H9 (cell line): ENCODE measurements around the gene ASIC3. TPM values are rescaled to one million over a fixed set of nuclear protein-coding genes. Genes with fewer than 3 reads are reported as not detected.

Experiments used
- DNase-seq: peaks from one replicate; pipeline ENCODE4 v3.0.0-alpha.2; 2017
- H2AFZ ChIP-seq: one replicate; pipeline ENCODE4 v1.6.1; 2013; ENCODE audit warnings: mild to moderate bottlenecking, low read length, control low read depth, moderate library complexity
- H2AK5ac ChIP-seq: 2 replicates; pipeline ENCODE4 v1.6.1; 2013; ENCODE audit warnings: low read length, control low read depth, mixed read lengths; ENCODE audit not compliant: insufficient read length
- H2BK120ac ChIP-seq: one replicate; pipeline ENCODE4 v1.6.1; 2013; ENCODE audit warnings: low read depth, mild to moderate bottlenecking, low read length, control low read depth, inconsistent platforms; ENCODE audit not compliant: poor library complexity, severe bottlenecking
- H2BK12ac ChIP-seq: 2 replicates; pipeline ENCODE4 v1.6.1; 2013; ENCODE audit warnings: low read length, control low read depth, mixed read lengths, low read depth; ENCODE audit not compliant: insufficient read length
- H2BK15ac ChIP-seq: 2 replicates; pipeline ENCODE4 v1.6.1; 2013; ENCODE audit warnings: low read depth, low read length, control low read depth
- H2BK20ac ChIP-seq: one replicate; pipeline ENCODE4 v1.6.1; 2013; ENCODE audit warnings: low read depth, mild to moderate bottlenecking, low read length, control low read depth, inconsistent platforms; ENCODE audit not compliant: poor library complexity, severe bottlenecking
- H2BK5ac ChIP-seq: 2 replicates; pipeline ENCODE4 v1.6.1; 2013; ENCODE audit warnings: low read length, control low read depth, mixed read lengths; ENCODE audit not compliant: insufficient read length
- H3K14ac ChIP-seq: 2 replicates; pipeline ENCODE4 v1.6.1; 2013; ENCODE audit warnings: low read length, control low read depth; ENCODE audit not compliant: insufficient read depth
- H3K18ac ChIP-seq: 2 replicates; pipeline ENCODE4 v1.6.1; 2013; ENCODE audit warnings: low read depth, mild to moderate bottlenecking, mixed read lengths, low read length, control low read depth; ENCODE audit not compliant: insufficient read length
- H3K23ac ChIP-seq: 2 replicates; pipeline ENCODE4 v1.6.1; 2013; ENCODE audit warnings: low read length, control low read depth, mixed read lengths, low read depth; ENCODE audit not compliant: insufficient read length
- H3K23me2 ChIP-seq: 2 replicates; pipeline ENCODE4 v1.6.1; 2013; ENCODE audit warnings: low read depth, mild to moderate bottlenecking, mixed read lengths, low read length, control low read depth; ENCODE audit not compliant: insufficient read length, poor library complexity, severe bottlenecking
- H3K27ac ChIP-seq: 2 replicates; pipeline ENCODE4 v1.5.1; 2013; ENCODE audit warnings: low read length, control low read depth, mixed read lengths, low read depth; ENCODE audit not compliant: insufficient read length
- H3K27me3 ChIP-seq: 2 replicates; pipeline ENCODE4 v1.6.1; 2013; ENCODE audit warnings: low read length, control low read depth, inconsistent platforms; ENCODE audit not compliant: insufficient read depth
- H3K4ac ChIP-seq: 2 replicates; pipeline ENCODE4 v1.6.1; 2013; ENCODE audit warnings: low read depth, mild to moderate bottlenecking, control low read depth, inconsistent platforms, low read length, moderate library complexity
- H3K4me1 ChIP-seq: 2 replicates; pipeline ENCODE4 v1.6.1; 2013; ENCODE audit warnings: low read length, control low read depth, inconsistent platforms; ENCODE audit not compliant: insufficient read depth
- H3K4me2 ChIP-seq: 2 replicates; pipeline ENCODE4 v1.6.1; 2013; ENCODE audit warnings: low read length, control low read depth, mixed read lengths; ENCODE audit not compliant: insufficient read length, insufficient read depth
- H3K56ac ChIP-seq: 2 replicates; pipeline ENCODE4 v1.6.1; 2013; ENCODE audit warnings: low read depth, mild to moderate bottlenecking, mixed read lengths, low read length, control low read depth; ENCODE audit not compliant: insufficient read length
- H3K79me1 ChIP-seq: 2 replicates; pipeline ENCODE4 v1.6.1; 2013; ENCODE audit warnings: low read depth, mild to moderate bottlenecking, moderate library complexity, low read length, control low read depth, inconsistent platforms; ENCODE audit not compliant: insufficient read depth, poor library complexity, severe bottlenecking
- H3K79me2 ChIP-seq: 2 replicates; pipeline ENCODE4 v1.6.1; 2013; ENCODE audit warnings: low read length, control low read depth, inconsistent platforms; ENCODE audit not compliant: insufficient read depth
- H3K9ac ChIP-seq: 2 replicates; pipeline ENCODE4 v1.6.1; 2013; ENCODE audit warnings: low read length, control low read depth, mixed read lengths; ENCODE audit not compliant: insufficient read length; ENCODE audit errors: extremely low read depth
- H3K9me3 ChIP-seq: one replicate; pipeline ENCODE4 v1.6.1; 2013; ENCODE audit warnings: low read depth, low read length, inconsistent platforms; ENCODE audit not compliant: control insufficient read depth
- H3T11ph ChIP-seq: one replicate; pipeline ENCODE4 v1.6.1; 2013; ENCODE audit warnings: mild to moderate bottlenecking, low read length, control low read depth, inconsistent platforms
- H4K20me1 ChIP-seq: one replicate; pipeline ENCODE4 v1.6.1; 2013; ENCODE audit not compliant: control insufficient read depth, insufficient read length, insufficient read depth
- H4K5ac ChIP-seq: 2 replicates; pipeline ENCODE4 v1.6.1; 2013; ENCODE audit warnings: low read depth, mild to moderate bottlenecking, mixed read lengths, low read length, control low read depth; ENCODE audit not compliant: insufficient read length
- H4K8ac ChIP-seq: replicated peaks from 2 replicates; pipeline ENCODE4 v1.6.1; 2013; ENCODE audit warnings: low read length, control low read depth, mixed read lengths, low read depth; ENCODE audit not compliant: insufficient read length
- H4K91ac ChIP-seq: 2 replicates; pipeline ENCODE4 v1.6.1; 2013; ENCODE audit warnings: low read depth, mild to moderate bottlenecking, moderate library complexity, mixed read lengths, low read length, control low read depth; ENCODE audit not compliant: insufficient read length
- H3K27ac Mint-ChIP-seq, 3 experiments: 2 replicates in 2 of 3; 3 replicates in 1 of 3; pipeline ENCODE4 v1.8.0; 2020 to 2021; ENCODE audit warnings: mixed read lengths in 3 of 3, mild to moderate bottlenecking in 1 of 3, moderate library complexity in 1 of 3
- H3K27me3 Mint-ChIP-seq: 2 replicates; pipeline ENCODE4 v1.8.0; 2021; ENCODE audit warnings: low read depth, mild to moderate bottlenecking, moderate library complexity, mixed read lengths
- H3K36me3 Mint-ChIP-seq, 3 experiments: 2 replicates in 2 of 3; 3 replicates in 1 of 3; pipeline ENCODE4 v1.8.0; 2020 to 2021; ENCODE audit warnings: low read depth in 3 of 3, mixed read lengths in 3 of 3; ENCODE audit not compliant: insufficient read depth in 1 of 3
- H3K4me1 Mint-ChIP-seq, 2 experiments: 2 replicates each; pipeline ENCODE4 v1.8.0; 2020; ENCODE audit warnings: mixed read lengths in 2 of 2
- H3K4me3 Mint-ChIP-seq, 2 experiments: 2 replicates in 1 of 2; 3 replicates in 1 of 2; pipeline ENCODE4 v1.8.0; 2020 to 2021; ENCODE audit warnings: mild to moderate bottlenecking in 2 of 2, mixed read lengths in 2 of 2, moderate library complexity in 1 of 2
- H3K9me3 Mint-ChIP-seq, 2 experiments: 2 replicates in 1 of 2; 3 replicates in 1 of 2; pipeline ENCODE4 v1.8.0; 2020; ENCODE audit warnings: mild to moderate bottlenecking in 2 of 2, mixed read lengths in 2 of 2, moderate library complexity in 1 of 2
- CTCF ChIP-seq: fragments of 200-600 bp; sonication (generic); conservative IDR thresholded peaks from 3 replicates; pipeline ENCODE4 v1.8.0; 2021; ENCODE audit warnings: antibody characterized with exemption, mild to moderate bottlenecking
- WGBS: extraction: QIAGEN DNeasy Blood & Tissue Kit; methylation state at CpG from one replicate; pipeline ENCODE4 v1.1.7; 2013; ENCODE audit warnings: missing lambda C conversion rate, low lambda C conversion rate, mixed read lengths; ENCODE audit not compliant: insufficient read length; ENCODE audit errors: extremely low coverage; 5-methylcytosine and 5-hydroxymethylcytosine counted together
- total RNA-seq: library from RNA; stranded (reverse); gene quantifications from 2 replicates; pipeline ENCODE4 v1.2.1, GENCODE V29; 2021

The ASIC3 gene
- total RNA-seq, 1 experiment from 2014 or later, result 1.7 TPM

GRCh38 chr7:151005566-151005965 is 42.8 kb upstream of the ASIC3 start:
- no peak overlapping the region for H2BK12ac ChIP-seq
- peaks cover 4% of the 10 kb centered on the region for H3K23me2 ChIP-seq
- H3K4me1 ChIP-seq, result peaks cover 4% of the 10 kb centered on the region; the same call in 1 of the 2 replicates
- H4K8ac ChIP-seq, result no peak overlapping the region
- H2AK5ac ChIP-seq, result no peak overlapping the region
- H3K79me1 ChIP-seq, result no peaks in the 10 kb centered on the region
- no peak overlapping the region for H3K23ac ChIP-seq
- no peak overlapping the region for H2BK15ac ChIP-seq
- H2BK120ac ChIP-seq, result no peak overlapping the region
- H2AFZ ChIP-seq, result no peak overlapping the region
- H3K4ac ChIP-seq, result no peak overlapping the region
- H3K14ac ChIP-seq, result no peak overlapping the region
- H3K27me3 ChIP-seq, result no peaks in the 10 kb centered on the region
- no peak overlapping the region for H2BK20ac ChIP-seq
- no peak overlapping the region for H3K4me3 Mint-ChIP-seq
- H3T11ph ChIP-seq, result no peak overlapping the region
- no peak overlapping the region for H3K4me2 ChIP-seq
- no peak overlapping the region for H4K91ac ChIP-seq
- H3K4me1 Mint-ChIP-seq, result peaks cover 6 to 26% of the 10 kb centered on the region in 2 experiments
- DNase-seq, result no peak
- no peak overlapping the region for H3K9ac ChIP-seq
- H4K5ac ChIP-seq, result no peak overlapping the region
- H3K56ac ChIP-seq, result no peak overlapping the region
- no peaks in the 10 kb centered on the region for H3K79me2 ChIP-seq
- peaks cover 2% of the 10 kb centered on the region for H3K27me3 Mint-ChIP-seq
- no peaks in the 10 kb centered on the region for H3K9me3 ChIP-seq
- 0 out of 7 replicates have a peak, but pooled peaks cover 0 to 3% (median 0%) of the 10 kb centered on the region in 3 experiments for H3K36me3 Mint-ChIP-seq
- H3K27ac ChIP-seq, result no peak overlapping the region
- no peak for TF ChIP-seq CTCF
- H3K27ac Mint-ChIP-seq, result no peak overlapping the region
- H3K18ac ChIP-seq, result no peak overlapping the region
- no peak overlapping the region for H2BK5ac ChIP-seq
- WGBS, result no CpG with 5 or more reads among the region's 9 CpGs
- no peaks in the 10 kb centered on the region for H3K9me3 Mint-ChIP-seq
- no peaks in the 10 kb centered on the region for H4K20me1 ChIP-seq
